Gastrocnemius medialis (tissue), 4 donors: ENCODE data around the gene CEL. TPM values are rescaled to one million over a fixed set of nuclear protein-coding genes. Genes with fewer than 3 reads are reported as not detected.
A peak's percentile ranks its signal among the peaks of the same experiment; 100 is the strongest.

Experiments
- ATAC-seq, 2 donors: fragments of 150-250 bp; one replicate each; pipeline ENCODE4 v1.9.1; 2016
- DNase-seq, 2 donors: peaks; one replicate each; pipeline ENCODE4 v3.0.0-alpha.2; 2019
- H3K27ac ChIP-seq, 4 donors: fragments of 200-600 bp; sonication (generic); 1 replicate in 1 of 4; 2 replicates in 3 of 4; pipeline ENCODE4 v1.5.1; 2016 to 2018; ENCODE audit warnings: mild to moderate bottlenecking in 2 of 4, moderate library complexity in 1 of 4
- H3K27me3 ChIP-seq, 3 donors: fragments of 200-600 bp; sonication (generic) in 2 of 3; 1 replicate in 1 of 3; 2 replicates in 2 of 3; pipeline versions ENCODE4 v1.5.1 to v1.6.0; 2016 to 2019; ENCODE audit warnings: mild to moderate bottlenecking in 1 of 3, moderate library complexity in 1 of 3
- H3K36me3 ChIP-seq, 2 donors: fragments of 200-600 bp; sonication (generic) in 1 of 2; one replicate each; pipeline ENCODE4 v1.5.1; 2017 to 2018
- H3K4me1 ChIP-seq, 2 donors: fragments of 200-600 bp; sonication (generic) in 1 of 2; one replicate each; pipeline ENCODE4 v1.5.1; 2016 to 2017; ENCODE audit warnings: mild to moderate bottlenecking in 2 of 2
- H3K4me3 ChIP-seq, 4 donors: fragments of 200-600 bp; sonication (generic) in 3 of 4; 1 replicate in 1 of 4; 2 replicates in 3 of 4; pipeline ENCODE4 v1.5.1; 2016 to 2019; ENCODE audit warnings: mild to moderate bottlenecking in 2 of 4
- H3K9me3 ChIP-seq, 3 donors: fragments of 200-600 bp; sonication (generic) in 2 of 3; 1 replicate in 1 of 3; 2 replicates in 2 of 3; pipeline ENCODE4 v1.5.1; 2016 to 2019
- CTCF ChIP-seq, 5 experiments: fragments of 450-650 bp in 3 of 5; fragments of 200-600 bp in 2 of 5; sonication (generic) in 2 of 5; IDR thresholded peaks in 4 of 5; conservative IDR thresholded peaks in 1 of 5; 1 replicate in 4 of 5; 2 replicates in 1 of 5; pipeline ENCODE4 v1.5.1; 2016 to 2019; ENCODE audit warnings: antibody characterized with exemption in 5 of 5, mild to moderate bottlenecking in 3 of 5, moderate library complexity in 3 of 5
- POLR2A ChIP-seq, 2 donors: fragments of 450-650 bp; IDR thresholded peaks; one replicate each; pipeline ENCODE4 v1.6.1; 2017; ENCODE audit warnings: antibody characterized with exemption in 2 of 2, mild to moderate bottlenecking in 2 of 2, moderate library complexity in 2 of 2
- in situ Hi-C, 4 donors: fragments of 200-750 bp; cut with MboI; loops; one replicate each; pipeline versions ENCODE4 v1.15.0 to v1.8.0; 2017; ENCODE audit warnings: low sequenced_read_pairs in 4 of 4
- intact Hi-C: fragments of 100-400 bp; cut with DNase I; formaldehyde crosslinking; loops from one replicate; pipeline ENCODE4 v1.15.1; 2023; ENCODE audit warnings: low total_unique reads
- total RNA-seq, 4 donors: library from RNA; depleted of rRNA; stranded (reverse); fragments of >200 nt; gene quantifications; one replicate each; pipeline versions ENCODE4 v1.1.0 to v1.2.3, GENCODE V29; 2016

Gene CEL
- total RNA-seq, 4 donors from 2014 or later = 0.13 to 1.8 TPM; not detected in 2

- ATAC-seq (no peak), DNase-seq (peak in 1 of 2 donors; percentile 16)
- intact Hi-C loops (loop anchor here (2.0 to 5.0 kb wide), 3 partner anchors 59 to 159 kb away; partner anchors contain the start of gene TSC1), in situ Hi-C loops (no loop called here)
- H3K27me3 ChIP-seq = no peaks in the 10 kb centered on the region
- H3K4me1 ChIP-seq = peaks cover 10 to 20% of the 10 kb centered on the region in 2 donors
- no peak overlapping the region for H3K27ac ChIP-seq
- H3K36me3 ChIP-seq = peaks cover 0 to 91% of the 10 kb centered on the region in 2 donors
- H3K4me3 ChIP-seq = no peak overlapping the region
- no peak for TF ChIP-seq CTCF (IDR thresholded peaks at IDR 0.05 in 4 of 5, conservative IDR thresholded peaks at IDR 0.05 in 1 of 5)
- TF ChIP-seq POLR2A (IDR thresholded peaks at IDR 0.05) = no peak
- no peaks in the 10 kb centered on the region for H3K9me3 ChIP-seq
Observed at GRCh38 chr9:133101356-133102189, 39.8 kb downstream of the CEL start.

- peaks cover 10 to 18% of the 10 kb centered on the region in 2 donors for H3K4me1 ChIP-seq
- H3K9me3 ChIP-seq = no peaks in the 10 kb centered on the region
- DNase-seq (peak in 1 of 2 donors; percentile 15), ATAC-seq (no peak)
- intact Hi-C loops (loop anchor here (1.0 to 5.0 kb wide), 4 partner anchors 45 to 160 kb away; partner anchors contain the start of gene TSC1), in situ Hi-C loops (no loop called here)
- TF ChIP-seq POLR2A (IDR thresholded peaks at IDR 0.05) (no peak), CTCF (IDR thresholded peaks at IDR 0.05 in 4 of 5, conservative IDR thresholded peaks at IDR 0.05 in 1 of 5) (no peak)
- H3K27ac ChIP-seq = peak overlapping the region in 1 of 4 donors; percentile 52
- no peaks in the 10 kb centered on the region for H3K27me3 ChIP-seq
- peaks cover 0 to 95% of the 10 kb centered on the region in 2 donors for H3K36me3 ChIP-seq
- H3K4me3 ChIP-seq = no peak overlapping the region
Observed at GRCh38 chr9:133102190-133103021, 40.6 kb downstream of the CEL start.

GRCh38 chr9:133103183-133103986 is 41.6 kb downstream of the CEL start:
- Histone ChIP-seq H3K36me3 (peaks cover 0 to 95% of the 10 kb centered on the region in 2 donors), H3K27me3 (no peaks in the 10 kb centered on the region), H3K27ac (peak overlapping the region; percentile 52 to 77 (median 68)), H3K4me1 (peaks cover 10 to 16% of the 10 kb centered on the region in 2 donors), H3K9me3 (no peaks in the 10 kb centered on the region), H3K4me3 (no peak overlapping the region)
- TF ChIP-seq POLR2A (IDR thresholded peaks at IDR 0.05) (no peak), CTCF (IDR thresholded peaks at IDR 0.05 in 4 of 5, conservative IDR thresholded peaks at IDR 0.05 in 1 of 5) (peak; percentile 98 to 100 (median 99))
- intact Hi-C loops = loop anchor here (1.0 to 5.0 kb wide), 4 partner anchors 44 to 161 kb away; partner anchors contain the start of gene TSC1
- DNase-seq (peak; percentile 63 to 78), ATAC-seq (peak; percentile 76 to 91)
- in situ Hi-C loops = no loop called here

- Histone ChIP-seq H3K27ac (peak overlapping the region; percentile 52 to 77 (median 68)), H3K4me1 (peaks cover 10 to 16% of the 10 kb centered on the region in 2 donors), H3K36me3 (peaks cover 0 to 95% of the 10 kb centered on the region in 2 donors), H3K9me3 (no peaks in the 10 kb centered on the region), H3K27me3 (no peaks in the 10 kb centered on the region), H3K4me3 (no peak overlapping the region)
- no peak for ATAC-seq
- DNase-seq = peak in 1 of 2 donors; percentile 16
- in situ Hi-C loops = no loop called here
- no peak for TF ChIP-seq CTCF (IDR thresholded peaks at IDR 0.05 in 4 of 5, conservative IDR thresholded peaks at IDR 0.05 in 1 of 5)
- TF ChIP-seq POLR2A (IDR thresholded peaks at IDR 0.05) = no peak
- intact Hi-C loops = loop anchor here (1.0 to 5.0 kb wide), 4 partner anchors 43 to 162 kb away; partner anchors contain the start of gene TSC1
Observed at GRCh38 chr9:133103987-133104505, 42.3 kb downstream of the CEL start.
